WTC11 (cell line): ENCODE data around the gene DUS1L. TPM values are rescaled to one million over a fixed set of nuclear protein-coding genes. Genes with fewer than 3 reads are reported as not detected.

Source experiments
- ATAC-seq: fragments of 200-7000 bp; cut with Tn5 transposase; 2 replicates; pipeline ENCODE4 v1.10.0; 2021; ENCODE audit warnings: mild to moderate bottlenecking, moderate library complexity
- CTCF ChIA-PET: fragments of 300-600 bp; sonication (Branson Sonifier 250); formaldehyde crosslinking; loops from one replicate; lab custom pipeline; 2021; ENCODE audit warnings: antibody characterized with exemption; lab: Charles Lee
- POLR2A ChIA-PET: fragments of 350-600 bp; sonication (Branson Sonifier 250); formaldehyde crosslinking; loops from one replicate; lab custom pipeline; 2021; ENCODE audit warnings: antibody characterized with exemption; lab: Charles Lee
- DNase-seq: peaks from one replicate; pipeline ENCODE4 v3.0.0; 2021; ENCODE audit warnings: low spot score
- H3K27ac Mint-ChIP-seq: 2 replicates; pipeline ENCODE4 v1.8.0; 2021; ENCODE audit warnings: mixed read lengths
- H3K27me3 Mint-ChIP-seq: 2 replicates; pipeline ENCODE4 v1.8.0; 2021; ENCODE audit warnings: low read depth, mild to moderate bottlenecking, moderate library complexity, mixed read lengths
- H3K36me3 Mint-ChIP-seq: 2 replicates; pipeline ENCODE4 v1.8.0; 2021; ENCODE audit warnings: mixed read lengths
- H3K4me1 Mint-ChIP-seq: 2 replicates; pipeline ENCODE4 v1.8.0; 2022; ENCODE audit warnings: mixed read lengths
- H3K4me3 Mint-ChIP-seq: 2 replicates; pipeline ENCODE4 v1.8.0; 2021; ENCODE audit warnings: mild to moderate bottlenecking, moderate library complexity, mixed read lengths
- H3K9me3 Mint-ChIP-seq: 2 replicates; pipeline ENCODE4 v1.8.0; 2021; ENCODE audit warnings: mixed read lengths
- CBFB ChIP-seq: sonication (generic); formaldehyde crosslinking; IDR thresholded peaks from 2 replicates; pipeline ENCODE4 v1.8.1; 2022; ENCODE audit warnings: mild to moderate bottlenecking, low read depth, missing genetic modification reagents
- CREB1 ChIP-seq: sonication (generic); formaldehyde crosslinking; IDR thresholded peaks from 2 replicates; pipeline ENCODE4 v1.8.0; 2023; ENCODE audit warnings: mild to moderate bottlenecking, missing genetic modification reagents
- CREM ChIP-seq: sonication (generic); formaldehyde crosslinking; IDR thresholded peaks from 2 replicates; pipeline ENCODE4 v1.8.1; 2022; ENCODE audit warnings: mild to moderate bottlenecking, missing genetic modification reagents, moderate library complexity
- E2F4 ChIP-seq: sonication (generic); formaldehyde crosslinking; IDR thresholded peaks from 2 replicates; pipeline ENCODE4 v1.8.1; 2022; ENCODE audit warnings: low read depth, mild to moderate bottlenecking, moderate library complexity, missing genetic modification reagents, borderline replicate concordance
- ERG ChIP-seq: fragments of 250-450 bp; sonication (Bioruptor Pico); IDR thresholded peaks from 2 replicates; pipeline ENCODE4 v1.8.0; 2021; ENCODE audit warnings: mild to moderate bottlenecking
- MAX ChIP-seq: sonication (generic); formaldehyde crosslinking; IDR thresholded peaks from 2 replicates; pipeline ENCODE4 v1.8.0; 2022; ENCODE audit warnings: mild to moderate bottlenecking, missing genetic modification reagents
- MLX ChIP-seq: sonication (generic); formaldehyde crosslinking; IDR thresholded peaks from 2 replicates; pipeline ENCODE4 v1.8.1; 2023; ENCODE audit warnings: mild to moderate bottlenecking, missing genetic modification reagents, moderate library complexity
- MXD4 ChIP-seq: fragments of 250-450 bp; sonication (Bioruptor Pico); IDR thresholded peaks from 2 replicates; pipeline ENCODE4 v1.8.0; 2021; ENCODE audit warnings: mild to moderate bottlenecking, moderate library complexity, borderline replicate concordance
- STAT6 ChIP-seq: sonication (generic); formaldehyde crosslinking; conservative IDR thresholded peaks from 2 replicates; pipeline ENCODE4 v1.8.1; 2023; ENCODE audit warnings: mild to moderate bottlenecking, low read depth, missing genetic modification reagents, moderate library complexity
- total RNA-seq: library from RNA; stranded (reverse); gene quantifications from 3 replicates; pipeline ENCODE4 v1.2.3, GENCODE V29; 2021
- TF ChIP-seq, protein P1 (sequence below): sonication (generic); formaldehyde crosslinking; IDR thresholded peaks from 2 replicates; pipeline ENCODE4 v1.8.0; 2022; ENCODE audit warnings: mild to moderate bottlenecking, missing genetic modification reagents
- TF ChIP-seq, protein P2 (sequence below): fragments of 250-450 bp; sonication (Bioruptor Pico); IDR thresholded peaks from 2 replicates; pipeline ENCODE4 v1.9.0; 2021; ENCODE audit warnings: mild to moderate bottlenecking
- TF ChIP-seq, protein P3 (sequence below): sonication (generic); formaldehyde crosslinking; conservative IDR thresholded peaks from 2 replicates; pipeline ENCODE4 v1.8.1; 2022; ENCODE audit warnings: mild to moderate bottlenecking, missing genetic modification reagents

The DUS1L gene
- total RNA-seq, 1 experiment from 2014 or later, result 120 TPM

DNA sequence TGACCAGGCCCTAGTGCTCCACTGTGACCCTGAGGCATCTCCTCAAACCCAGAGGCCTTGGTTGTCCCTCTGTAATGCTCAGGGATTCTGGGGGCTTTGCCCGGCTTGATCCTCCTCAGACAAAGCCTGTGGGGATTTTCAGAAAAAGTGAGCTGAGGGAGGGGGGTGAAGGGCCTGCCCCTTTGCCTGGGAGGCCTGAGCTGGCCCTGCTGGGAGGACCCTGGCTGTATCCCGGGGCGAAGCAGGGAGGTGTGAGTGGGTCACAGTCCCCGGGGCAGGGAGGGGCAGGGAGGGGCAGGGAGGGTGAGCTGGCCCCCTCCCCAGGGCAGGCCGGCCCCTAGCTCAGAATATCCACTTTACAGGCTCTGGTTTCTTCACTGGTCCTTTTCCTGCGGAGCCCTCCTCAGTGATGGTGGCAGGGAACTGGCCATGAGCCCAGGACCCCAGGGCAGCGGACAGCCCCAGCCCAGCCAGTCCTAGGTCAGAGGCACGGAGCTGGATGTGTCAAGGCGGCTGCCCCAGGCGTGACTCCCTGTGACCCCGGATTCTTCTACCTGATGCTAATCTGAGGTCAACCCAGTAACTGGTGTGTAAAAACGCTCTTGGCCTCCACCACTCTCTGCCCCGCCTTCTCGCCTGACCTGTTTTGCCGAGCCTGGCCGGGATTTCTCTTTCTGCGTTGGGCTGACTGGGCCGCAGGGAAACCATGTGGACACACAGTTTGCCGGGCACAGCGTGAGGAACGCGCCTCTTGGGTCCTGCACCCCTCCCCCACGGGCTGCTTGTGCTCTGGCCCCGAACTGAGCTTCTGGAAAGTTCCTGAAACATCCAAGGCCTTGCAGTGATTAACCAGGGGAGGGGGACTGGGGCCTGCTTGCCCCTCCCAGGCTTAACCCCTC, 38.2 kb upstream of the DUS1L start:
- POLR2A ChIA-PET, result interaction anchor here (0.6 to 1.3 kb wide), 3 partner anchors 42 to 73 kb away, joined by 3 to 5 read pairs (median 3); partner anchors contain the start of gene DCXR
- CTCF ChIA-PET, result interaction anchor here (0.8 to 2.8 kb wide), 11 partner anchors 14 to 133 kb away, joined by 3 to 18 read pairs (median 5); partner anchors contain the start of genes DCXR and RAC3
- peak; percentile 62 for DNase-seq

More for the DNA sequence above, 38.2 kb upstream of the DUS1L start:
- Mint-ChIP-seq H3K4me3 (peak overlapping the region; percentile 39; the same call in 1 of the 2 replicates), H3K27me3 (peaks cover 11% of the 10 kb centered on the region), H3K9me3 (no peaks in the 10 kb centered on the region), H3K36me3 (no peaks in the 10 kb centered on the region)
- ATAC-seq, result peak; percentile 4
- TF ChIP-seq CBFB (CRISPR knock-in tag), result no peak
- no peak for TF ChIP-seq ERG (CRISPR knock-in tag)
- no peak for TF ChIP-seq STAT6
- no peak for TF ChIP-seq CREM (CRISPR knock-in tag)
- TF ChIP-seq MAX (CRISPR knock-in tag), result peak; percentile 51
- TF ChIP-seq E2F4 (CRISPR knock-in tag), result no peak
- no peak for TF ChIP-seq MXD4 (CRISPR knock-in tag)
- TF ChIP-seq, protein P1, sequence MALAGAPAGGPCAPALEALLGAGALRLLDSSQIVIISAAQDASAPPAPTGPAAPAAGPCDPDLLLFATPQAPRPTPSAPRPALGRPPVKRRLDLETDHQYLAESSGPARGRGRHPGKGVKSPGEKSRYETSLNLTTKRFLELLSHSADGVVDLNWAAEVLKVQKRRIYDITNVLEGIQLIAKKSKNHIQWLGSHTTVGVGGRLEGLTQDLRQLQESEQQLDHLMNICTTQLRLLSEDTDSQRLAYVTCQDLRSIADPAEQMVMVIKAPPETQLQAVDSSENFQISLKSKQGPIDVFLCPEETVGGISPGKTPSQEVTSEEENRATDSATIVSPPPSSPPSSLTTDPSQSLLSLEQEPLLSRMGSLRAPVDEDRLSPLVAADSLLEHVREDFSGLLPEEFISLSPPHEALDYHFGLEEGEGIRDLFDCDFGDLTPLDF (CRISPR knock-in tag), result 0 out of 2 replicates have a peak, but pooled peaks have one; percentile 15
- TF ChIP-seq MLX (CRISPR knock-in tag), result no peak
- TF ChIP-seq, protein P2, sequence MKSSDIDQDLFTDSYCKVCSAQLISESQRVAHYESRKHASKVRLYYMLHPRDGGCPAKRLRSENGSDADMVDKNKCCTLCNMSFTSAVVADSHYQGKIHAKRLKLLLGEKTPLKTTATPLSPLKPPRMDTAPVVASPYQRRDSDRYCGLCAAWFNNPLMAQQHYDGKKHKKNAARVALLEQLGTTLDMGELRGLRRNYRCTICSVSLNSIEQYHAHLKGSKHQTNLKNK, result no peak
- TF ChIP-seq, protein P3, sequence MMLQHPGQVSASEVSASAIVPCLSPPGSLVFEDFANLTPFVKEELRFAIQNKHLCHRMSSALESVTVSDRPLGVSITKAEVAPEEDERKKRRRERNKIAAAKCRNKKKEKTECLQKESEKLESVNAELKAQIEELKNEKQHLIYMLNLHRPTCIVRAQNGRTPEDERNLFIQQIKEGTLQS (CRISPR knock-in tag), result no peak
- TF ChIP-seq CREB1 (CRISPR knock-in tag), result no peak
- TF ChIP-seq, all 79 proteins: peak for 2
- Mint-ChIP-seq H3K4me1 (peaks cover 57% of the 10 kb centered on the region), H3K27ac (peak overlapping the region; percentile 86)
